GM23338 (cell line): Measurements from ENCODE around the gene CD47. TPM values are rescaled to one million over a fixed set of nuclear protein-coding genes. Genes with fewer than 3 reads are reported as not detected.

Experiments used
- ATAC-seq: fragments of 200-7000 bp; cut with Tn5 transposase; 3 replicates; pipeline ENCODE4 v1.9.1; 2020
- DNase-seq: peaks from one replicate; pipeline ENCODE4 v3.0.0-alpha.2; 2015; ENCODE audit warnings: low spot score
- H2AFZ ChIP-seq: fragments of 200-600 bp; sonication (generic); 2 replicates; pipeline ENCODE4 v1.8.0; 2016; ENCODE audit warnings: antibody characterized with exemption, mild to moderate bottlenecking, moderate library complexity
- H3F3A ChIP-seq: fragments of 200-600 bp; sonication (generic); replicated peaks from 2 replicates; pipeline ENCODE4 v1.8.0; 2017; ENCODE audit warnings: antibody characterized with exemption, mixed run types, low read depth
- H3K27ac ChIP-seq: fragments of 200-600 bp; sonication (generic); 2 replicates; pipeline ENCODE4 v1.6.1; 2016; ENCODE audit warnings: low read depth
- H3K27me3 ChIP-seq: fragments of 200-600 bp; sonication (generic); 2 replicates; pipeline ENCODE4 v1.8.0; 2016; ENCODE audit warnings: mild to moderate bottlenecking, mixed run types, moderate library complexity; ENCODE audit not compliant: insufficient read depth
- H3K36me3 ChIP-seq: fragments of 200-600 bp; sonication (generic); 2 replicates; pipeline ENCODE4 v1.8.0; 2016; ENCODE audit warnings: mild to moderate bottlenecking; ENCODE audit not compliant: insufficient read depth
- H3K4me1 ChIP-seq: fragments of 200-600 bp; sonication (generic); 2 replicates; pipeline ENCODE4 v1.8.0; 2016; ENCODE audit warnings: mild to moderate bottlenecking, moderate library complexity; ENCODE audit not compliant: insufficient read depth
- H3K4me2 ChIP-seq: fragments of 200-600 bp; sonication (generic); 2 replicates; pipeline ENCODE4 v1.7.1; 2017; ENCODE audit warnings: mixed run types
- H3K4me3 ChIP-seq: fragments of 200-600 bp; sonication (generic); 2 replicates; pipeline ENCODE4 v1.6.1; 2016; ENCODE audit warnings: mixed run types
- H3K79me2 ChIP-seq: fragments of 200-600 bp; sonication (generic); replicated peaks from 2 replicates; pipeline ENCODE4 v1.8.0; 2017; ENCODE audit warnings: mild to moderate bottlenecking; ENCODE audit not compliant: insufficient read depth
- H3K9me2 ChIP-seq: fragments of 200-600 bp; sonication (generic); 2 replicates; pipeline ENCODE4 v1.8.0; 2017; ENCODE audit not compliant: insufficient read depth
- H4K20me1 ChIP-seq: fragments of 200-600 bp; sonication (generic); replicated peaks from 2 replicates; pipeline ENCODE4 v1.8.0; 2017; ENCODE audit warnings: mild to moderate bottlenecking; ENCODE audit not compliant: insufficient read depth
- H3K27ac Mint-ChIP-seq: 2 replicates; pipeline ENCODE4 v1.8.0; 2020; ENCODE audit warnings: inconsistent platforms, mild to moderate bottlenecking, moderate library complexity, mixed read lengths
- H3K27me3 Mint-ChIP-seq: 3 replicates; pipeline ENCODE4 v1.8.0; 2022; ENCODE audit warnings: low read depth, mild to moderate bottlenecking, moderate library complexity, mixed read lengths, inconsistent platforms; ENCODE audit not compliant: insufficient read depth, poor library complexity
- H3K36me3 Mint-ChIP-seq: 3 replicates; pipeline ENCODE4 v1.8.0; 2021; ENCODE audit warnings: low read depth, mild to moderate bottlenecking, inconsistent platforms, moderate library complexity, mixed read lengths
- H3K4me1 Mint-ChIP-seq: 3 replicates; pipeline ENCODE4 v1.8.0; 2020; ENCODE audit warnings: mild to moderate bottlenecking, inconsistent platforms, mixed read lengths
- H3K4me3 Mint-ChIP-seq: 3 replicates; pipeline ENCODE4 v1.8.0; 2021; ENCODE audit warnings: moderate library complexity, mild to moderate bottlenecking, inconsistent platforms, mixed read lengths
- H3K9me3 Mint-ChIP-seq: 3 replicates; pipeline ENCODE4 v1.8.0; 2020; ENCODE audit warnings: moderate library complexity, mild to moderate bottlenecking, inconsistent platforms, mixed read lengths
- CREB1 ChIP-seq: fragments of 250-450 bp; sonication (Bioruptor Pico); IDR thresholded peaks from 2 replicates; pipeline ENCODE4 v1.5.0; 2020; ENCODE audit warnings: low read depth, mild to moderate bottlenecking, moderate library complexity
- EZH2 ChIP-seq: fragments of 200-600 bp; sonication (generic); IDR thresholded peaks from one replicate; pipeline ENCODE4 v1.8.0; 2017; ENCODE audit warnings: antibody characterized with exemption, mild to moderate bottlenecking, low read depth; ENCODE audit not compliant: unreplicated experiment
- EZH2phosphoT487 ChIP-seq: fragments of 200-600 bp; sonication (generic); IDR thresholded peaks from one replicate; pipeline ENCODE4 v1.8.1; 2018; ENCODE audit warnings: antibody characterized with exemption; ENCODE audit not compliant: unreplicated experiment
- JUNB ChIP-seq: IDR thresholded peaks from one replicate; pipeline ENCODE4 v1.6.1; 2016; ENCODE audit warnings: antibody characterized with exemption; ENCODE audit not compliant: unreplicated experiment
- NANOG ChIP-seq: IDR thresholded peaks from 2 replicates; pipeline ENCODE4 v1.6.1; 2016; ENCODE audit warnings: antibody characterized with exemption, borderline replicate concordance
- STAT1 ChIP-seq: IDR thresholded peaks from one replicate; pipeline ENCODE4 v1.6.1; 2016; ENCODE audit warnings: antibody characterized with exemption; ENCODE audit not compliant: unreplicated experiment
- ZNF331 ChIP-seq: fragments of 250-450 bp; sonication (Bioruptor Pico); IDR thresholded peaks from 2 replicates; pipeline ENCODE4 v1.5.0; 2020; ENCODE audit warnings: low read depth, mild to moderate bottlenecking, moderate library complexity
- polyA plus RNA-seq: library from polyadenylated mRNA; unstranded; fragments of >200 nt; fragmentation: Nextera tagmentation; extraction: Ambion mirVana; gene quantifications from 2 replicates; pipeline ENCODE4 v1.2.1, GENCODE V29; 2016
- total RNA-seq: library from RNA; depleted of rRNA; stranded (reverse); fragments of >200 nt; shearing (Covaris generic); gene quantifications from 2 replicates; pipeline ENCODE4 v1.2.3, GENCODE V29; 2014
- TF ChIP-seq, protein P1 (sequence below), 2 experiments: fragments of 200-600 bp in 1 of 2; sonication (generic) in 1 of 2; conservative IDR thresholded peaks; 2 replicates each; pipeline versions ENCODE4 v1.5.1 to v1.6.1; 2016 to 2017; ENCODE audit warnings: antibody characterized with exemption in 2 of 2, low read depth in 2 of 2, mild to moderate bottlenecking in 2 of 2, moderate library complexity in 1 of 2
- TF ChIP-seq, protein P2 (sequence below): IDR thresholded peaks from 2 replicates; pipeline ENCODE4 v1.6.1; 2016; ENCODE audit warnings: antibody characterized with exemption
- TF ChIP-seq, protein P3 (sequence below): IDR thresholded peaks from one replicate; pipeline ENCODE4 v1.6.1; 2018; ENCODE audit warnings: antibody characterized with exemption; ENCODE audit not compliant: unreplicated experiment

CD47 gene
- total and polyA plus RNA-seq, 2 experiments from 2014 or later: 22.1 to 26.9 TPM

DNA sequence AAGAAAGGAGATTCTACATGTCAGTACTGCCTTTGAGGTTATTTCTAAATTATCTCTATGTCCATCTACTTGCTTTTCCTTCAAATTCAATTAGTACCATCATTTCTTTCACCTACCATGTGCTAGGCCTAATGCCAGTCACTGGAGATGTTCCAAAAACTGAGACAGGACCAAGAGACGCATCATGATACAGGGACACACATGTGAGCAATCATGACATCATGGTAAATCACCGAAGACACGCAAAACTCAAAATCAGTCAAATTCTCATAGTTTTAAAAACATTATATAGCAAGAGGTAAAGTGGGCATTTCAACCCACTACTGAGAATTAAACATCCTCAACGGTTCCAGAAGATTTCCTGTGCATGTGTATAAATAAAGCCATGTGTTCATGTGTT, 95.0 kb downstream of the CD47 start:
- Histone ChIP-seq H3K4me2 (no peak overlapping the region), H3K9me2 (peaks cover 7% of the 10 kb centered on the region; the same call in 1 of the 2 replicates), H3K4me3 (no peak overlapping the region), H4K20me1 (no peaks in the 10 kb centered on the region), H3K36me3 (no peaks in the 10 kb centered on the region), H3K27me3 (no peaks in the 10 kb centered on the region), H3F3A (no peaks in the 10 kb centered on the region), H3K4me1 (peaks cover 19% of the 10 kb centered on the region), H3K79me2 (no peaks in the 10 kb centered on the region), H3K27ac (no peak overlapping the region), H2AFZ (no peak overlapping the region)
- H3K4me3 Mint-ChIP-seq: no peak overlapping the region
- H3K27ac Mint-ChIP-seq: no peak overlapping the region
- no peaks in the 10 kb centered on the region; the same call in 2 of the 3 replicates for H3K36me3 Mint-ChIP-seq
- H3K27me3 Mint-ChIP-seq: peaks cover 8% of the 10 kb centered on the region
- peaks cover 9% of the 10 kb centered on the region; the same call in 1 of the 3 replicates for H3K9me3 Mint-ChIP-seq
- TF ChIP-seq, protein P1, sequence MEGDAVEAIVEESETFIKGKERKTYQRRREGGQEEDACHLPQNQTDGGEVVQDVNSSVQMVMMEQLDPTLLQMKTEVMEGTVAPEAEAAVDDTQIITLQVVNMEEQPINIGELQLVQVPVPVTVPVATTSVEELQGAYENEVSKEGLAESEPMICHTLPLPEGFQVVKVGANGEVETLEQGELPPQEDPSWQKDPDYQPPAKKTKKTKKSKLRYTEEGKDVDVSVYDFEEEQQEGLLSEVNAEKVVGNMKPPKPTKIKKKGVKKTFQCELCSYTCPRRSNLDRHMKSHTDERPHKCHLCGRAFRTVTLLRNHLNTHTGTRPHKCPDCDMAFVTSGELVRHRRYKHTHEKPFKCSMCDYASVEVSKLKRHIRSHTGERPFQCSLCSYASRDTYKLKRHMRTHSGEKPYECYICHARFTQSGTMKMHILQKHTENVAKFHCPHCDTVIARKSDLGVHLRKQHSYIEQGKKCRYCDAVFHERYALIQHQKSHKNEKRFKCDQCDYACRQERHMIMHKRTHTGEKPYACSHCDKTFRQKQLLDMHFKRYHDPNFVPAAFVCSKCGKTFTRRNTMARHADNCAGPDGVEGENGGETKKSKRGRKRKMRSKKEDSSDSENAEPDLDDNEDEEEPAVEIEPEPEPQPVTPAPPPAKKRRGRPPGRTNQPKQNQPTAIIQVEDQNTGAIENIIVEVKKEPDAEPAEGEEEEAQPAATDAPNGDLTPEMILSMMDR (conservative IDR thresholded peaks at IDR 0.05; ENCODE audit: low read depth in 2 of 2): no peak
- TF ChIP-seq EZH2phosphoT487 (no peak), EZH2 (no peak), JUNB (no peak), ZNF331 (CRISPR knock-in tag) (no peak), STAT1 (no peak), NANOG (no peak), CREB1 (CRISPR knock-in tag) (no peak)
- TF ChIP-seq, protein P2, sequence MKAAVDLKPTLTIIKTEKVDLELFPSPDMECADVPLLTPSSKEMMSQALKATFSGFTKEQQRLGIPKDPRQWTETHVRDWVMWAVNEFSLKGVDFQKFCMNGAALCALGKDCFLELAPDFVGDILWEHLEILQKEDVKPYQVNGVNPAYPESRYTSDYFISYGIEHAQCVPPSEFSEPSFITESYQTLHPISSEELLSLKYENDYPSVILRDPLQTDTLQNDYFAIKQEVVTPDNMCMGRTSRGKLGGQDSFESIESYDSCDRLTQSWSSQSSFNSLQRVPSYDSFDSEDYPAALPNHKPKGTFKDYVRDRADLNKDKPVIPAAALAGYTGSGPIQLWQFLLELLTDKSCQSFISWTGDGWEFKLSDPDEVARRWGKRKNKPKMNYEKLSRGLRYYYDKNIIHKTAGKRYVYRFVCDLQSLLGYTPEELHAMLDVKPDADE: no peak
- TF ChIP-seq, protein P3, sequence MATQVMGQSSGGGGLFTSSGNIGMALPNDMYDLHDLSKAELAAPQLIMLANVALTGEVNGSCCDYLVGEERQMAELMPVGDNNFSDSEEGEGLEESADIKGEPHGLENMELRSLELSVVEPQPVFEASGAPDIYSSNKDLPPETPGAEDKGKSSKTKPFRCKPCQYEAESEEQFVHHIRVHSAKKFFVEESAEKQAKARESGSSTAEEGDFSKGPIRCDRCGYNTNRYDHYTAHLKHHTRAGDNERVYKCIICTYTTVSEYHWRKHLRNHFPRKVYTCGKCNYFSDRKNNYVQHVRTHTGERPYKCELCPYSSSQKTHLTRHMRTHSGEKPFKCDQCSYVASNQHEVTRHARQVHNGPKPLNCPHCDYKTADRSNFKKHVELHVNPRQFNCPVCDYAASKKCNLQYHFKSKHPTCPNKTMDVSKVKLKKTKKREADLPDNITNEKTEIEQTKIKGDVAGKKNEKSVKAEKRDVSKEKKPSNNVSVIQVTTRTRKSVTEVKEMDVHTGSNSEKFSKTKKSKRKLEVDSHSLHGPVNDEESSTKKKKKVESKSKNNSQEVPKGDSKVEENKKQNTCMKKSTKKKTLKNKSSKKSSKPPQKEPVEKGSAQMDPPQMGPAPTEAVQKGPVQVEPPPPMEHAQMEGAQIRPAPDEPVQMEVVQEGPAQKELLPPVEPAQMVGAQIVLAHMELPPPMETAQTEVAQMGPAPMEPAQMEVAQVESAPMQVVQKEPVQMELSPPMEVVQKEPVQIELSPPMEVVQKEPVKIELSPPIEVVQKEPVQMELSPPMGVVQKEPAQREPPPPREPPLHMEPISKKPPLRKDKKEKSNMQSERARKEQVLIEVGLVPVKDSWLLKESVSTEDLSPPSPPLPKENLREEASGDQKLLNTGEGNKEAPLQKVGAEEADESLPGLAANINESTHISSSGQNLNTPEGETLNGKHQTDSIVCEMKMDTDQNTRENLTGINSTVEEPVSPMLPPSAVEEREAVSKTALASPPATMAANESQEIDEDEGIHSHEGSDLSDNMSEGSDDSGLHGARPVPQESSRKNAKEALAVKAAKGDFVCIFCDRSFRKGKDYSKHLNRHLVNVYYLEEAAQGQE: no peak
- ATAC-seq: no peak
- H3K4me1 Mint-ChIP-seq: peaks cover 25% of the 10 kb centered on the region
- DNase-seq: no peak
